IPS-NIHi11 (cell line): ENCODE measurements around the gene MARK1.
A peak's percentile ranks its signal among the peaks of the same experiment; 100 is the strongest.
"Not testable (repeated sequence)": the region's sequence is repeated elsewhere in the genome, so short reads cannot be mapped to it uniquely, and the experiment has no call there.

ENCODE experiments used
- DNase-seq: peaks from one replicate; pipeline ENCODE4 v3.0.0; 2012; ENCODE audit warnings: mixed read lengths, low spot score

MARK1 gene

GRCh38 chr1:220528679-220529501 lies 954 bp downstream of the MARK1 start:
- DNase-seq, result peak; percentile 44

GRCh38 chr1:220529521-220530020 lies 1.6 kb downstream of the MARK1 start:
- DNase-seq, result no peak

- no peak for DNase-seq
These were observed 5.7 kb downstream of the MARK1 start for GRCh38 chr1:220533504-220534109.

GRCh38 chr1:220544901-220545303 lies 17.0 kb downstream of the MARK1 start:
- peak; percentile 56 for DNase-seq

- DNase-seq, result no peak
These were observed 23.0 kb downstream of the MARK1 start for GRCh38 chr1:220550811-220551399.

GRCh38 chr1:220551718-220552117 lies 23.8 kb downstream of the MARK1 start:
- no peak for DNase-seq

GRCh38 chr1:220552672-220553260 lies 24.8 kb downstream of the MARK1 start:
- DNase-seq, result no peak

- no peak for DNase-seq
These were observed 28.7 kb downstream of the MARK1 start for GRCh38 chr1:220556641-220557040.

- no peak for DNase-seq
These were observed 35.6 kb downstream of the MARK1 start for GRCh38 chr1:220563564-220563963.

GRCh38 chr1:220564216-220564615 lies 36.3 kb downstream of the MARK1 start:
- DNase-seq, result no peak

GRCh38 chr1:220565670-220566069 lies 37.7 kb downstream of the MARK1 start:
- DNase-seq, result no peak

GRCh38 chr1:220566869-220567268 lies 38.9 kb downstream of the MARK1 start:
- DNase-seq, result no peak

GRCh38 chr1:220572416-220572815 lies 44.5 kb downstream of the MARK1 start:
- no peak for DNase-seq

GRCh38 chr1:220573836-220574235 lies 45.9 kb downstream of the MARK1 start:
- DNase-seq, result no peak

- no peak for DNase-seq
These were observed 48.0 kb downstream of the MARK1 start for GRCh38 chr1:220575718-220576497.

- no peak for DNase-seq
These were observed 50.0 kb downstream of the MARK1 start for GRCh38 chr1:220577926-220578325.

- DNase-seq, result no peak
These were observed 51.4 kb downstream of the MARK1 start for GRCh38 chr1:220579317-220579716.

GRCh38 chr1:220592714-220593113 lies 64.8 kb downstream of the MARK1 start:
- DNase-seq, result no peak

- no peak for DNase-seq
These were observed 66.4 kb downstream of the MARK1 start for GRCh38 chr1:220594356-220594755.

GRCh38 chr1:220595179-220595578 lies 67.2 kb downstream of the MARK1 start:
- no peak for DNase-seq

- no peak for DNase-seq
These were observed 77.0 kb downstream of the MARK1 start for GRCh38 chr1:220604926-220605325.

GRCh38 chr1:220605651-220606050 lies 77.7 kb downstream of the MARK1 start:
- DNase-seq, result not testable (repeated sequence)
